GM10248 (cell line): Measurements from ENCODE around the gene PHEX.

Experiments
- CTCF ChIA-PET: fragments of 300-600 bp; sonication (Branson Sonifier 250); formaldehyde crosslinking; extraction: SDS; loops from one replicate; lab custom pipeline; 2021; ENCODE audit warnings: antibody characterized with exemption; lab: Yijun Ruan, JAX
- POLR2A ChIA-PET: fragments of 350-650 bp; sonication (Branson Sonifier 250); formaldehyde crosslinking; extraction: SDS; loops from one replicate; lab custom pipeline; 2020; ENCODE audit warnings: antibody characterized with exemption; lab: Yijun Ruan, JAX
- DNase-seq: peaks from one replicate; pipeline ENCODE4 v3.0.0; 2012; ENCODE audit errors: extremely low spot score
- CTCF ChIP-seq: IDR thresholded peaks from 2 replicates; pipeline ENCODE4 v1.5.1; 2012; ENCODE audit warnings: mild to moderate bottlenecking, low read depth; ENCODE audit errors: extremely low read depth, missing control alignments, control extremely low read depth

Gene PHEX

DNA sequence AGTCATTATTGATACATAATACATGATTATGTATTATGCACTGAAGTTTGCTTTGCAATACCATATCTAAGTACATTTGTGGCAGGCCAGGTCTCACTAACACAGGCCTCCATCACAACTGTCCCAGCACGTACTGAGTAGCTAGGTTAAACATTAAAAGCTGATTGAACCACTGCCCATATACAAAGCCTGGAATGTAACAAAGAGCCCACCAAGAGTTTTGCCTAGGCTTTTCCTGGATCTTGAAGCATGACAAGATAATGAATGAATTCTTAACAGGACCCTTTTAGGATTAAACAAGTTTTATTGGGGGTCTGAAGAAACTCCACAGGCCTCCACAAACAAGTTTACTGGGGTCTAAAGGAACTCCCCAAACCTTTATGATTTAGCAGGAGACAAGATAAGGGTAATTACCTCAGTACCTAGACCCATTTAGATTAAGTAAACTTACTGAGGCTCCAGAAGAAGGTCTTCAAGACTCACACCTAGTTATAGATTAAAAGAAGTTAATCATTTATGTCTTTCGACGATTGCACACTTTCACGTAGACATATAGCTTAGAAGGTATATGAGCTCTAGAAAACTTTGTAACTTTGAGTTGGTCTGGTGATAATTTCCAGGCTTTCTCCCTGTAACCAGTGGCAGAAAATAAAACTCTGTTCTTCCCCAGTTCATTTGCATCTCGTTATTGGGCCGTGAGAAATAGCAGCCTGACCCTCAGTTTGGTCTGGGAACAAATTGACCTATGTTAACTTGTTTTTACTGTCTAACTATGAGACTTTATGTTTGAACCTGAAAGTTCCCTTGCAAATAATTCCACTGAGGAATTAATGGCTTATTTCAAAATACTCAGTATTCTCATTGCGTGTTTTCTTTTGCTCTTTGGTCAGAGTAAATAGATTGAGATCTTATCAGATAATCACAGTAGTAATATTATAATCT is 84.8 kb downstream of the PHEX start:
- CTCF ChIA-PET, result interaction anchor here (1.0 to 1.1 kb wide), 2 partner anchors 11 to 57 kb away, joined by 3 read pairs; no protein-coding TSS in a partner anchor
- no peak for DNase-seq
- TF ChIP-seq CTCF, result no peak
- POLR2A ChIA-PET, result no interaction called here

GRCh38 chrX:22117633-22118032 is 85.5 kb downstream of the PHEX start:
- POLR2A ChIA-PET, result no interaction called here
- CTCF ChIA-PET, result interaction anchor here (1.1 kb wide), 1 partner anchor 57 kb away, joined by 3 read pairs; no protein-coding TSS in a partner anchor
- no peak for DNase-seq
- TF ChIP-seq CTCF, result no peak

DNA sequence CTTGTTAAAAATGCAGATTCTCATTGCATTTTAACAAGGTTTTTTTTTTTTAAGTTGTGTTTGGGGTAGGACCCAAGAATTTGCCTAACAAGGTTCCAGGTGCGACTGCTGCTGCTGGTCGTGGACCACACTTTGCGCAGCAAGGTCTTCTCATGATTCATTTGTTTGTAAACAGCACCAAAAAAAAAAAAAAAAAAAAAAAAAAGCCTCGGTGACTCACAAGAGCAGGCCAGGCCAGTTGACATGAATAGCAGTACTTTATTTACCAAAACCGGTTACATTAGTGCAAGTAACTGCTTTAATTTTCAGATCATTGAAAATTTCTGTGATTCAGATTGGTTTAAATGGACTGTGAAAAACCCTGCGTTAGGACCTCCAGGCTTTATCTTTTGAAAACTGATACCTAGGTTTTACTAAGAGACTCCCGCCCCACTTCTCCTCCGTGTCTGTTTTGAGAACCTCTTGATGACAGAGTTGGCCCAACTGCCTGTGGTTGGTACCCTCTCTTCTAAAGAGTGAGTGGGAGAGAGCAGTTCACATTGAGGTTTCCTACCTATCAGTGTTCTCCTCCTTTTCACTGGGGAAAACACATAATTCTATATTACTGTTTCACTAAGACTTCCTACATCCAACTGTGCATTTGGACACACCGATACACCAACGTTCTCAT is 86.2 kb downstream of the PHEX start:
- no peak for TF ChIP-seq CTCF
- ChIA-PET CTCF (no interaction called here), POLR2A (no interaction called here)
- no peak for DNase-seq

GRCh38 chrX:22121161-22121560 is 89.0 kb downstream of the PHEX start:
- TF ChIP-seq CTCF, result no peak
- no peak for DNase-seq
- ChIA-PET POLR2A (no interaction called here), CTCF (interaction anchor here (1.3 to 2.5 kb wide), 6 partner anchors 9 to 627 kb away, joined by 3 to 10 read pairs (median 4); no protein-coding TSS in a partner anchor)

DNA sequence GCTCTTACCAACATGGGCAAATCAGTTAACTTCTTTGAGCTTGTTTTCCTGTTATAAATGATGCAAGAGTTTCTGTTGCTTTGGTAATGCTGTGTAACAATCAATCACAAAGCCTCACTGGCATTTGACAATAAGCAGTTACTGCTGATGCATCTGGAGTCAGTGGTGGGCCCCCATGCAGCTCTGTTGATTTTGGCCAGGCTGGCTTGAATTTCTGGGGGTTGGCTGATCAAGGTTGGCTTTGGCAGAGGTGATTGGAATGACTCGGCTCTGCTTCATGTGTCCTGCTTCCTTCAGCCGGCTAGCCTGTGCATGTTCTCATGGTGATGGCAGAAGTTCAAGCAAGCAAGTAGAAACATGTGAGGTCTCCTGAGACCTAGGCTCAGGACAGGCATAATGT is 90.4 kb downstream of the PHEX start:
- no peak for DNase-seq
- CTCF ChIA-PET, result interaction anchor here (1.3 to 1.6 kb wide), 3 partner anchors 11 to 137 kb away, joined by 3 to 7 read pairs (median 4); no protein-coding TSS in a partner anchor
- no peak for TF ChIP-seq CTCF
- POLR2A ChIA-PET, result no interaction called here

- POLR2A ChIA-PET, result no interaction called here
- TF ChIP-seq CTCF, result no peak
- no peak for DNase-seq
- CTCF ChIA-PET, result interaction anchor here (1.6 to 2.2 kb wide), 2 partner anchors 11 to 12 kb away, joined by 3 to 4 read pairs; no protein-coding TSS in a partner anchor
Measured at GRCh38 chrX:22124098-22124497, 92.0 kb downstream of the PHEX start.
